GM18868 (cell line): ENCODE results near the gene DSG3.

Experiments
- ATAC-seq: cut with Tn5 transposase; IDR thresholded peaks from one replicate; pipeline ENCODE4 v1.9.1; 2021; ENCODE audit warnings: mild to moderate bottlenecking, moderate library complexity; ENCODE audit not compliant: unreplicated experiment

The DSG3 gene

GRCh38 chr18:31447530-31448191, at the start of gene DSG3:
TSS of gene DSG3 (plus strand) at chr18:31447741. CDS start at chr18:31447878, 137 bp downstream.
- ATAC-seq, result no peak

GRCh38 chr18:31398191-31398590, 49.4 kb upstream of the DSG3 start:
- no peak for ATAC-seq

- no peak for ATAC-seq
Observed at GRCh38 chr18:31399306-31400032, 48.1 kb upstream of the DSG3 start.

- ATAC-seq, result no peak
Observed at GRCh38 chr18:31401156-31402025, 46.1 kb upstream of the DSG3 start.

GRCh38 chr18:31402026-31402373, 45.5 kb upstream of the DSG3 start:
- ATAC-seq, result no peak

- no peak for ATAC-seq
Observed at GRCh38 chr18:31403409-31403808, 44.1 kb upstream of the DSG3 start.

GRCh38 chr18:31407649-31408048, 39.9 kb upstream of the DSG3 start:
- peak; percentile 84 for ATAC-seq

GRCh38 chr18:31409276-31409675, 38.3 kb upstream of the DSG3 start:
- ATAC-seq, result no peak

GRCh38 chr18:31410716-31411483, 36.6 kb upstream of the DSG3 start:
- ATAC-seq, result no peak

GRCh38 chr18:31413137-31413536, 34.4 kb upstream of the DSG3 start:
- ATAC-seq, result no peak

GRCh38 chr18:31417850-31418249, 29.7 kb upstream of the DSG3 start:
- ATAC-seq, result no peak

GRCh38 chr18:31419457-31419932, 28.0 kb upstream of the DSG3 start:
- ATAC-seq, result no peak

- no peak for ATAC-seq
Observed at GRCh38 chr18:31420032-31420431, 27.5 kb upstream of the DSG3 start.

- no peak for ATAC-seq
Observed at GRCh38 chr18:31420524-31420923, 27.0 kb upstream of the DSG3 start.

- peak; percentile 81 for ATAC-seq
Observed at GRCh38 chr18:31424383-31424988, 23.1 kb upstream of the DSG3 start.

- ATAC-seq, result no peak
Observed at GRCh38 chr18:31426021-31426420, 21.5 kb upstream of the DSG3 start.

GRCh38 chr18:31426871-31427406, 20.6 kb upstream of the DSG3 start:
- no peak for ATAC-seq

- ATAC-seq, result no peak
Observed at GRCh38 chr18:31428211-31428610, 19.3 kb upstream of the DSG3 start.

GRCh38 chr18:31429623-31430022, 17.9 kb upstream of the DSG3 start:
- no peak for ATAC-seq

- ATAC-seq, result no peak
Observed at GRCh38 chr18:31430072-31430471, 17.5 kb upstream of the DSG3 start.
